GM19467 (cell line): ENCODE results near the gene TENM3.

ENCODE experiments used
- ATAC-seq: cut with Tn5 transposase; IDR thresholded peaks from one replicate; pipeline ENCODE4 v1.9.1; 2021; ENCODE audit warnings: mild to moderate bottlenecking, moderate library complexity; ENCODE audit not compliant: unreplicated experiment

The TENM3 gene

GRCh38 chr4:182286035-182286434 is 42.8 kb downstream of the TENM3 start:
- no peak for ATAC-seq

- ATAC-seq, result no peak
These were observed 43.7 kb downstream of the TENM3 start for GRCh38 chr4:182286931-182287330.

- ATAC-seq, result no peak
These were observed 45.3 kb downstream of the TENM3 start for GRCh38 chr4:182288534-182288933.

GRCh38 chr4:182289809-182290208 is 46.6 kb downstream of the TENM3 start:
- ATAC-seq, result no peak

- ATAC-seq, result no peak
These were observed 48.0 kb downstream of the TENM3 start for GRCh38 chr4:182291175-182291574.

GRCh38 chr4:182291597-182292270 is 48.5 kb downstream of the TENM3 start:
- no peak for ATAC-seq

- ATAC-seq, result no peak
These were observed 49.4 kb downstream of the TENM3 start for GRCh38 chr4:182292612-182293011.

- no peak for ATAC-seq
These were observed 50.6 kb downstream of the TENM3 start for GRCh38 chr4:182293691-182294255.

- ATAC-seq, result no peak
These were observed 51.2 kb downstream of the TENM3 start for GRCh38 chr4:182294451-182294850.

GRCh38 chr4:182297659-182298058 is 54.5 kb downstream of the TENM3 start:
- ATAC-seq, result no peak

GRCh38 chr4:182301736-182302135 is 58.5 kb downstream of the TENM3 start:
- ATAC-seq, result no peak

- no peak for ATAC-seq
These were observed 60.6 kb downstream of the TENM3 start for GRCh38 chr4:182303847-182304246.

- no peak for ATAC-seq
These were observed 63.7 kb downstream of the TENM3 start for GRCh38 chr4:182306792-182307507.

GRCh38 chr4:182307746-182308145 is 64.5 kb downstream of the TENM3 start:
- no peak for ATAC-seq

- ATAC-seq, result no peak
These were observed 66.7 kb downstream of the TENM3 start for GRCh38 chr4:182309877-182310276.

GRCh38 chr4:182310316-182310715 is 67.1 kb downstream of the TENM3 start:
- ATAC-seq, result no peak

- no peak for ATAC-seq
These were observed 67.8 kb downstream of the TENM3 start for GRCh38 chr4:182310962-182311361.

- ATAC-seq, result no peak
These were observed 71.3 kb downstream of the TENM3 start for GRCh38 chr4:182314537-182314936.

GRCh38 chr4:182318256-182318655 is 75.1 kb downstream of the TENM3 start:
- ATAC-seq, result no peak

- ATAC-seq, result no peak
These were observed 76.9 kb downstream of the TENM3 start for GRCh38 chr4:182320092-182320491.

GRCh38 chr4:182320580-182320979 is 77.4 kb downstream of the TENM3 start:
- ATAC-seq, result no peak

- ATAC-seq, result no peak
These were observed 81.1 kb downstream of the TENM3 start for GRCh38 chr4:182324282-182324681.
